SK-N-MC (cell line): ENCODE data around the gene STPG2.

Experiments used
- DNase-seq: peaks from one replicate; pipeline ENCODE4 v3.0.0-alpha.2; 2011; ENCODE audit warnings: low read depth, low spot score
- H3K27ac ChIP-seq: fragments of 200-600 bp; sonication (generic); 2 replicates; pipeline ENCODE4 v1.5.1; 2016; ENCODE audit warnings: mixed run types
- H3K36me3 ChIP-seq: fragments of 200-600 bp; sonication (generic); 2 replicates; pipeline ENCODE4 v1.6.1; 2017; ENCODE audit warnings: antibody characterized with exemption, low read length, mixed read lengths; ENCODE audit not compliant: insufficient read depth
- H3K4me3 ChIP-seq: fragments of 200-600 bp; sonication (generic); 2 replicates; pipeline ENCODE4 v1.5.1; 2016
- H3K9ac ChIP-seq: fragments of 200-600 bp; sonication (generic); 2 replicates; pipeline ENCODE4 v1.8.0; 2017; ENCODE audit warnings: mixed run types, mixed read lengths; ENCODE audit not compliant: insufficient read length
- H3K9me3 ChIP-seq: fragments of 200-600 bp; sonication (generic); 2 replicates; pipeline ENCODE4 v1.6.1; 2017; ENCODE audit warnings: low read depth, mild to moderate bottlenecking, antibody characterized with exemption, low read length, moderate library complexity, mixed read lengths
- EZH2 ChIP-seq: fragments of 200-600 bp; sonication (generic); IDR thresholded peaks from one replicate; pipeline ENCODE4 v1.6.1; 2017; ENCODE audit warnings: antibody characterized with exemption
- FOXP2 ChIP-seq: optimal IDR thresholded peaks from 2 replicates; pipeline ENCODE3; 2011; ENCODE audit warnings: mild to moderate bottlenecking, moderate library complexity; ENCODE audit not compliant: insufficient read depth; ENCODE audit errors: extremely low read length, control extremely low read depth
- POLR2AphosphoS5 ChIP-seq: IDR thresholded peaks from 2 replicates; pipeline ENCODE4 v1.6.1; 2012; ENCODE audit warnings: mild to moderate bottlenecking, low read depth, low read length, borderline replicate concordance

The STPG2 gene

DNA sequence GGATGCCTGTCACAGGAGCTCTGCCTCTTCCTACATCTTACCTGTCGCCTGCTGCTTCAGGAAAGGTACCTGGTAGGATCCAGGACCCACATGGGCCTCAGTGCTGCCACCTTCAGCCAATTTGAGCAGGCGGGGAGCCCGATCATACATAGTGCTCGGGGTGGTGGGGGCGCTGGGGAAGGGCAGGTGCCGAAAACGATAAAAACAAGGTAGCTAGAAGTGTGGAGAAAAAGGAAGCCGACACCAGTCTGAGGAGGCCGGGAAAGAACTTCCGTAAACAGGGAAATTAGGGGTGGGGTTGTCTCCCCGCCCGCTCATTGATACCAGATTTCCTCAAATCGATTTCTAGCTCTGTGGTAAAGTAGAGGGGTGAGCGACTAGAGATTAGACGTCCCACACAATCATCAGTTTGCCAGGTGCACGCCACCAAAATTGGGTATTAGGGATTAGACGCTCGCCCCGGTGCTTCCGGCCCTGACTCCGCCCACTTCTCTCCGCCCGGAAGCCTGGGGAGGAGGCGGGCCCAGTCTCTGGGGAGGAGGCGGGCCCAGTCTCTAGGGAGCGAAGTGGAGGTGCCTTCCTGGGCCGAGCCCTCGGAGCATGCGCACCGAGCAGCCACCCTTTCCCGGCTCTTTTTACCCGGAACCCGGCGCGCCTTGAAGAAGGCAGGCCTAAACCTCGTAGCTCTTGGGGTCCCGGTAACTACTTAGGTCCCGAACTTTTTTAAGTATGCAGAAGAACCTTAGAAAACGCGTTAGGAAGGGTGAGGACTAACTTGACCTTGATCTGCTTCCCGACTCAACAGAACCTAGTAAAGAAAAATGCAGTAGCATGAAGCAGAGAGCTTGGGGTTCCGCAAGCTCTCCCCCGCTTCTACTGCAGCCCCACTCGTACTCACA, at the start of gene STPG2:
Gene STPG2 (minus strand): TSS at position 476 of the 899 bp plus-strand sequence.
- DNase-seq = peak; percentile 28
- Histone ChIP-seq H3K4me3 (peak within 1 kb of the TSS; percentile 80), H3K9me3 (no peaks in the 10 kb centered on the region), H3K27ac (peak within 1 kb of the TSS; percentile 57), H3K36me3 (no peaks in the 10 kb centered on the region), H3K9ac (peak within 1 kb of the TSS; percentile 74)
- TF ChIP-seq EZH2 (no peak), POLR2AphosphoS5 (peak; percentile 85)

- Histone ChIP-seq H3K9ac (no peak overlapping the region), H3K27ac (no peak overlapping the region), H3K4me3 (no peak overlapping the region), H3K9me3 (no peaks in the 10 kb centered on the region), H3K36me3 (no peaks in the 10 kb centered on the region)
- DNase-seq = no peak
- TF ChIP-seq POLR2AphosphoS5 (no peak), EZH2 (no peak), FOXP2 (no peak)
Observed at GRCh38 chr4:98185279-98185678, 42.0 kb upstream of the STPG2 start.

GRCh38 chr4:98181809-98182208, 38.5 kb upstream of the STPG2 start:
- H3K9me3 ChIP-seq = no peaks in the 10 kb centered on the region
- H3K4me3 ChIP-seq = no peak overlapping the region
- H3K27ac ChIP-seq = no peak overlapping the region
- no peak overlapping the region for H3K9ac ChIP-seq
- DNase-seq = no peak
- no peaks in the 10 kb centered on the region for H3K36me3 ChIP-seq
- no peak for TF ChIP-seq POLR2AphosphoS5
- TF ChIP-seq FOXP2 = no peak
- TF ChIP-seq EZH2 = no peak

GRCh38 chr4:98179951-98180350, 36.7 kb upstream of the STPG2 start:
- no peaks in the 10 kb centered on the region for H3K9me3 ChIP-seq

DNA sequence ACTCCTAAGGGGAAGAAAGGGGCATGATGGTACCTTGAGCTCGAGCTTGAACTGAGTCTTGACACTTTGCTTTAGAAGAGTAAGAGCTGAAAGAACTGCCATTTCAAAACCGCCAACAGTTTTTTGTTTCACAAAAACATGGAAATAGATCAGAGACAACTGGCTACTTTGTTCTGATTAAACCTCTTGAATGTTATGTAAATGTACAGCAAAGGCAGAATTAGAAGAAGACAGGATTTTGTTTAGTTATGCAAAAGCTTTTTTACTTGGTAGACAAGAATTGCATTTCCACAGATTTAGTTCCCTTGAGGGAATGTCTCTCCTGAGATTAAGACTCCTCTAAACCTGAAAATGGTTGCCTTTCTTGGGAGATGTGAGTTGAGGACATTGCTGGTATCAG, 33.3 kb upstream of the STPG2 start:
- no peak for TF ChIP-seq POLR2AphosphoS5
- no peak for TF ChIP-seq FOXP2
- TF ChIP-seq EZH2 = no peak
- Histone ChIP-seq H3K27ac (no peak overlapping the region), H3K9me3 (no peaks in the 10 kb centered on the region), H3K9ac (no peak overlapping the region), H3K36me3 (no peaks in the 10 kb centered on the region), H3K4me3 (no peak overlapping the region)
- DNase-seq = no peak

More at GRCh38 chr4:98179951-98180350, 36.7 kb upstream of the STPG2 start:
- no peak for DNase-seq
- TF ChIP-seq FOXP2 (no peak), EZH2 (no peak), POLR2AphosphoS5 (no peak)
- H3K36me3 ChIP-seq = no peaks in the 10 kb centered on the region
- no peak overlapping the region for H3K27ac ChIP-seq
- no peak overlapping the region for H3K4me3 ChIP-seq
- no peak overlapping the region for H3K9ac ChIP-seq

DNA sequence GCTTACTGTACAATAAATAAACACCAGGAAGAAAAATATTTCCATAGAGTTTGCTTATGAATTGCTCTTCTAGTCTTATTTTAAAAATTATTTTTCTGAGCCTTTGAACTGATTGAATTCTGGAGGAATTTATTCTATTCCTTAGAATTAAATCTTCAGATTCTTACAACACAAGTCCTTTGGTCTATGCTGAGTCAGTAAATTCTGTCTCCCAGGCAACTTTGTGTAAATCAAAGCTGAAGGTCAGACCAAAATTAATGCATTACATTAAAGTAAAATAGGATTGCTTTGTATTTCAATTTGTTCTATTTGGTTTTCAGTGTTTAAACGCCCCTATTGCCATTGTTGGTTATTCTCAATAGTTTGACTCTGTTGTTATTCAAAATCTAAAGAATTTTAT, 26.8 kb upstream of the STPG2 start:
- TF ChIP-seq POLR2AphosphoS5 (no peak), EZH2 (no peak), FOXP2 (no peak)
- H3K36me3 ChIP-seq = no peaks in the 10 kb centered on the region
- no peak overlapping the region for H3K4me3 ChIP-seq
- H3K27ac ChIP-seq = no peak overlapping the region
- no peaks in the 10 kb centered on the region for H3K9me3 ChIP-seq
- no peak overlapping the region for H3K9ac ChIP-seq
- DNase-seq = no peak

DNA sequence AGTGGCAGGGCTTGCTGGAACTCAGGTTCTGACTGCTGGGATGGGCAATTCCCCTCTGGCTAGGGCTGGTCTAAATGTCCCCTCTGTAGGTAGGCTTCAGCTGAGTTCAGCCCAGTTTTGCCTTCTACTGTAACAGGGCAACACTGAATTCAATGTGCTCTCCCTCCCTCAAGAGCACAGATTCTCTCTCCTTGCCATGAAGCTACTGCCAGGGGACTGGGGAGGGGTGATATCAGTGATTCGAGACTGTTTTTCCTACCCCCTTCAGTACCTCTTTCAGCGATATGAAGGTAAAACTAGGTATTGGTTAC, 23.4 kb upstream of the STPG2 start:
- Histone ChIP-seq H3K36me3 (no peaks in the 10 kb centered on the region), H3K27ac (no peak overlapping the region), H3K9ac (no peak overlapping the region), H3K4me3 (no peak overlapping the region), H3K9me3 (no peaks in the 10 kb centered on the region)
- DNase-seq = no peak
- TF ChIP-seq FOXP2 (no peak), POLR2AphosphoS5 (no peak), EZH2 (no peak)

- TF ChIP-seq POLR2AphosphoS5 = no peak
- no peak for TF ChIP-seq EZH2
- TF ChIP-seq FOXP2 = no peak
- no peak overlapping the region for H3K27ac ChIP-seq
- no peak overlapping the region for H3K4me3 ChIP-seq
- H3K9ac ChIP-seq = no peak overlapping the region
- H3K36me3 ChIP-seq = no peaks in the 10 kb centered on the region
- DNase-seq = no peak
- H3K9me3 ChIP-seq = no peaks in the 10 kb centered on the region
Observed at GRCh38 chr4:98166025-98166730, 22.9 kb upstream of the STPG2 start.
